ENCODE data around the gene SWT1. TPM values are rescaled to one million over a fixed set of nuclear protein-coding genes. Genes with fewer than 3 reads are reported as not detected.
"Not testable (repeated sequence)": the region's sequence is repeated elsewhere in the genome, so short reads cannot be mapped to it uniquely, and the experiment has no call there.

The SWT1 gene
- total RNA-seq, 1 experiment from 2014 or later = 4.7 TPM

GRCh38 chr1:185170291-185170848 lies 13.4 kb downstream of the SWT1 start:
- peak; percentile 44 for DNase-seq (ENCODE audit: low read depth)

DNA sequence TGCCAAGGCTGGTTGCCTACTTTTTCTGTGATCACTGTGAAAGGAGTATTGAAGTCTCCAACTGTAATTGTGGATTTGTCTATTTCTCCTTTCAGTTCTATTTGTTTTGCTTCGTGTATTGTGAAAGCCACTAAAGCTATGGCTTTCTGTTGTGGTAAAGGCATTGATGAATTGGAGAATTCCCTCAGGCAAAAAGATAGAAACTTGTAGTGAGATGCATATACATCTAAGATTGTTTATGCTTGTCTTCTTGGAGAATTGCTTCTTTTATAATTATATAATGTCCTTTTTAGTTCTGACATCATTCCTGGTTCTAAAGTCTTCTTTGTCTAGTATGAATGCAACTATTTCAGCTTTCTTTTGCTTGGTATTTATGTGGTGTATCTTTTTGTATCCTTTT lies 36.8 kb downstream of the SWT1 start:
- DNase-seq (ENCODE audit: low read depth) = peak; percentile 19

DNA sequence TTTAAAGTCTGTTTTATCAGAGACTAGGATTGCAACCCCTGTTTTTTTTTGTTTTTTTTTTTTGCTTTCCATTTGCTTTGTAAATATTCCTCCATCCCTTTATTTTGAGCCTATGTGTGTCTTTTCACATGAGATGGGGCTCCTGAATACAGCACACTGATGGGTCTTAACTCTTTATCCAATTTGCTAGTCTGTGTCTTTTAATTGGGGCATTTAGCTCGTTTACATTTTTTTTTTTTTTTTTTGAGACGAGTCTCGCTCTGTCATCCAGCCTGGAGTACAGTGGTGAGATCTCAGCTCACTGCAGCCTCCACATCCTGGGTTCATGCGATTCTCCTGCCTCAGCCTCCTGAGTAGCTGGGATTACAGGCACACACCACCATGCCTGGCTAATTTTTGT lies 41.7 kb downstream of the SWT1 start:
- not testable (repeated sequence) for DNase-seq (ENCODE audit: low read depth)

DNA sequence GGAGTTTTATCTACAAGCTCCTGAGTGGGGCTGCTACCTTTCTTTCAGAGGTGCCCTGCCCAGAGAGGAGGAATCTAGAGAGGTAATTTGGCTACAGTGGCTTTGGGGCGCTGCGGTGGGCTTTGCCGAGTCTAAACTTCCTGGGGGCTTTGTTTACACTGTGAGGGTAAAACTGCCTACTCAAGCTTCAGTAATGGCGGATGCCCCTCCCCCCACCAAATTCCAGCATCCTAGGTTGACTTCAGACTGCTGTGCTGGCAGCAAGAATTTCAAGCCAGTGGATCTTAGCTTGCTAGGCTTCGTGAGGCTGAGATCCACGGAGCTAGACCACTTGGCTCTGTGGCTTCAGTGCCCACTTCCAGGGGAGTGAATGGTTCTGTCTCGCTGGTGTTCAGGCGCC lies 43.9 kb downstream of the SWT1 start:
- DNase-seq (ENCODE audit: low read depth) = no peak

DNA sequence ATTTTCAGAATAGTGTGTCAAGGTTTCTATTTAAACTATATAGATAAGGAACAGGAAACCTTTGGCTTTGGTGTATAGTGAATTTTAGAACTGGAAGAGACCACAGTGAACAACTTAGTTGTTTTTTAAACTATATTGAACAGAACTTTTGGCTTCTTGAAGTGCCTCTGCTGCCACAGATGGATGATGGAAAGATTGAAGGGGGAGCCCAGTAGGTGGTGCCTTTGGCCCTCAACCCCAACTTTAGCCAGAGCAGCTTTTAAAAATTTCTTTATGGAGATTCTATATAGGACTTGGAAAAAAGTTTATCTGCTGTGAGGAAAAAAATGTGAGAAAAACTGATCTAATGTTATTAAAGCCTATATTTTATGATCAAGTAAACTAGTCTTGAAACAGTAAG lies 50.2 kb downstream of the SWT1 start:
- DNase-seq (ENCODE audit: low read depth) = no peak

DNA sequence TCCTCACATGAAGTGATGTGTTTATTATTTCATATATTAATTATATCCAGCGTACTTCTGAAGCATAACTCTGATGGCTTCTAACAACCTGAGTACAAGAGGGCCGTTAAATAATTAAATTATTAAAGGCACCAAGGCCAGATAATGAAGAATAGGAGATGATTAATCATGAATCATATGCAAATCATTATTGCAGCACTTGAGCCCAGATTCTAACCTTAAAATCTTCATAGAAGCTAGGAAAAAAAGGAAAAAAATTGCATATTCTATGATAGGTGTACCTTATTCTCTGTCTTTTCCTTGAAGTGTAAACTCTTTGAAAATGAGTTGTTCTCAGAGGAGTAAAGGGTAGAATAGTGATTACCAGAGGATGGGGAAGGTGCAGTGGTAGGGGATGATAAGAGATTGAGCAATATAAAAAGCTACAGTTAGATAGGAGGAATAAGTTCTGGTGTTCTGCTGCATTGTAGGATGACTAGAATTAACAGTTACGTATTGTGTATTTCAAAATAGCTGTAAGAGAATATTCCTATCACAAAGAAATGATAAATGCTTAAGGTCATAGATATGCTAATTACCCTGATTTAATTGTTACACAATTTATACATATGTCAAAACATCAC lies 51.1 kb downstream of the SWT1 start:
- peak; percentile 11 for DNase-seq (ENCODE audit: low read depth)

- DNase-seq (ENCODE audit: low read depth) = peak; percentile 2
Measured at GRCh38 chr1:185208626-185209180, 51.7 kb downstream of the SWT1 start.

DNA sequence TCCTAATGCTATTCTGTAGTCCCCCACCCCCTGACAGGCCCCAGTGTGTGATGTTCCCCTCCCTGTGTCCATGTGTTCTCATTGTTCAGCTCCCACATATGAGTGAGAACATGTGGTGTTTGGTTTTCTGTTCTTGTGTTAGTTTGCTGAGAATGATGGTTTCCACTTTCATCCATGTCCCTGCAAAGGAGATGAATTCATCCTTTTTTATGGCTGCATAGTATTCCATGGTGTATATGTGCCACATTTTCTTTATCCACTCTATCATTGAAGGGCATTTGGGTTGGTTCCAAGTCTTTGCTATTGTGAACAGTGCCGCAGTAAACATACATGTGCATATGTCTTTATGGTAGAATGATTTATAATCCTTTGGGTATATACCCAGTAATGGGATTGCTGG lies 52.4 kb downstream of the SWT1 start:
- DNase-seq (ENCODE audit: low read depth) = not testable (repeated sequence)

- DNase-seq (ENCODE audit: low read depth) = no peak
Measured at GRCh38 chr1:185213091-185213490, 56.1 kb downstream of the SWT1 start.

GRCh38 chr1:185215911-185216310 lies 58.9 kb downstream of the SWT1 start:
- DNase-seq (ENCODE audit: low read depth) = no peak

DNA sequence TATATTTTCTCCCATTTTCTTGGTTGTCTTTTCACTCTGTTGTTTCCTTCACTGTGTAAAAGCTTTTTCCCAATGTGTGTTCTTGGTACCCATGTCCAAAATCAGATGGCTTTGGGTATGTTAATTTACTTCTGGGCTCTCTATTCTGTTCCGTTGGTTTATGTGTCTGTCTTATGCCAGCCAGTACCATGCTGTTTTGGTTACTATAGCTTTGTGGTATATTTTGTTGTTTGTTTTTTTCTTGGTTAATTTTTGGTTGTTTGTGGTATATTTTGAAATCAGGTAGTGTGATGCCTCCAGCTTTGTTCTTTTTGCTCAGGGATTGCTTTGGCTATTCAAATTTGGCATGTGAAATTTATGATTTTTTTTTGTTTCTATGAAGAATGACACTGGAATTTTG lies 67.2 kb downstream of the SWT1 start:
- DNase-seq (ENCODE audit: low read depth) = no peak

GRCh38 chr1:185227161-185227560 lies 70.2 kb downstream of the SWT1 start:
- DNase-seq (ENCODE audit: low read depth) = no peak

- DNase-seq (ENCODE audit: low read depth) = no peak
Measured at GRCh38 chr1:185228979-185229378, 72.0 kb downstream of the SWT1 start.

DNA sequence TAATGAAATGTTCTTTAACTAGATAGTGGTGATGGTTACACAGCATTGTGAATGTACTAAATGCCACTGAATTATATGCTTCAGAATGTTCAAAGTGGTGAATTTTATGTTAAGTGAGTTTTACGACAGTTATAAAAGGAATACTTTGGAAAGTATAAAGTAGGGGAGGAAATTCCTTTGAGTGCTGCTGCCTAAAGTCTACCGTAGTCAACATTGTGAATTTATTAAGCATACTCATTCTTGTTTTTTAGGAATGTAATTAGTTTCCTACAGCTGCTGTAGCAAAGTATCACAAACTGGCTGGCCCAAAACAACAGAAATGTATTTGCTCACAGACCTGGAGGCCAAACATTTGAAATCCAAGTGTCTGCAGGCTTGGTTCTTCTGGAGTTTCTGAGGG lies 73.0 kb downstream of the SWT1 start:
- no peak for DNase-seq (ENCODE audit: low read depth)

DNA sequence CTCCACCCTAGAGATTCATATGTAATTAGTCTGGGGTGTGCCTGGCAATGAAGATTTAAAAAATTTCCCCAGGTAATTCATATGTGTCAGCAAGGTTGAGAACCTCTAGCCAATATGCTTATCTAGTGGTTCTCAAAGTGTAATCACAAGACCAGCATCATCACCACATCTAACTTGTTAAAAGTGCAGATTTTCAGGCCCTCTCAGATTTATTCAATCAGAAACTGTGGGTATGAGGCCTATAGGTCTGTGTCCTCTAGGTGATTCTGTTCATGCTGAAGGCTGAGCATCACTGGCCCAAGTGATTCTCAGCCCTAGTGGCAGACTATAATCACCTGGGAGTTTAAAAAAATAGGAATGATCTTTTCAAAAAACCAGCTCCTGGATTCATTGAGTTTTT lies 75.9 kb downstream of the SWT1 start:
- no peak for DNase-seq (ENCODE audit: low read depth)

DNA sequence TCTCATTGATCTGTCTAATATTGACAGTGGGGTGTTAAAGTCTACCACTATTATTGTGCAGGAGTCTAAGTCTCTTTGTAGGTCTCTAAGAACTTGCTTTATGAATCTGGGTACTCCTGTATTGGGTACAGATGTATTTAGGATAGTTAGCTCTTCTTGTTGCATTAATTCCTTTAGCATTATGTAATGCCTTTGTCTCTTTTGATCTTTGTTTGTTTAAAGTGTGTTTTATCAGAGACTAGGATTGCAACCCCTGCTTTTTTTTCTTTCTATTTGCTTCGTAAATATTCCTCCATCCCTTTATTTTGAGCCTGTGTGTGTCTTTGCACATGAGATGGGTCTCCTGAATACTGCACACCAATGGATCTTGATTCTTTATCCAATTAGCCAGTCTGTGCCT lies 77.2 kb downstream of the SWT1 start:
- not testable (repeated sequence) for DNase-seq (ENCODE audit: low read depth)

- not testable (repeated sequence) for DNase-seq (ENCODE audit: low read depth)
Measured at GRCh38 chr1:185237176-185237575, 80.2 kb downstream of the SWT1 start.

- DNase-seq (ENCODE audit: low read depth) = no peak
Measured at GRCh38 chr1:185237661-185238060, 80.7 kb downstream of the SWT1 start.

DNA sequence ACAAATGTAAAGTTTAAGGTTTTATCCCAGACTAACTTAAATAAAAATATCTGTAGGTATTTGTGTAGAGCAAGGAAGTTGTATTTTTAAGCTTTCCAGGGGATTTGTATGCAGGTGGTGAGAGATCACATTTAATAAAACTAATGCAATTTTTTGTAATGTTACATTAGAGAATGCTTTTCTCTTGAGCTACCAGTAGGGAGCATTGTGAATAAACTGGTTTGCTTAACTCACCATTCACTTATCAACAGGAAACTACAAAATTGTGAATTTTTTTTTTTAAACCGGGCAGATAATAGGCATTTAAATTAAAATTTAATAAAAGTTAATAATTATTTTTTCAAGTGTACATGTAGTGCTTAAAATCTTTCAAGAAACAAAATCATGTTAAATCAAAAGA lies 81.5 kb downstream of the SWT1 start:
- DNase-seq (ENCODE audit: low read depth) = peak; percentile 6

DNA sequence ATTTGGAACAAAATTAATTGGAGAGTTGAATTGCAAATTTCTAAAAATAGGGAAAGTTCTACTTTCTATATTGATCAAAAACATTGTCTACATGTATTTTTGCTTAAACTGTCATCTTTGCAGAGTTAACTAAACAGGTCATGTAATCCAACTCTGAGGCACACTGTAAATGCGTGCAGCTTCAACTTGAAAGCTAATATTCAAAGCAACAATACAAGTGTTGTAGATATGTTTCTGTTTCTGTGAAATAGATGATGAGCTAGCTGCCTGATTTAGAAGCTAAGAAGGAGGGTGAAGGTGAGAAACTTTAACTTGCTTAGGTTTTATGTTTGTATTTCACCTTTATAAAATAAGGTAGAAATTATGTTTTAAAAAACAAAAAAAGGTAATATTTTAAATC lies 82.9 kb downstream of the SWT1 start:
- DNase-seq (ENCODE audit: low read depth) = no peak

- DNase-seq (ENCODE audit: low read depth) = no peak
Measured at GRCh38 chr1:185241127-185241526, 84.2 kb downstream of the SWT1 start.

- DNase-seq (ENCODE audit: low read depth) = peak; percentile 80
Measured at GRCh38 chr1:185244015-185244747, 87.2 kb downstream of the SWT1 start.

- no peak for DNase-seq (ENCODE audit: low read depth)
Measured at GRCh38 chr1:185245466-185245865, 88.5 kb downstream of the SWT1 start.
